Measurements from ENCODE around the gene TSPAN33. TPM values are rescaled to one million over a fixed set of nuclear protein-coding genes. Genes with fewer than 3 reads are reported as not detected.
A peak's percentile ranks its signal among the peaks of the same experiment; 100 is the strongest.

TSPAN33 gene
- total and polyA plus RNA-seq, 8 donors = 6.9 to 37.9 (median 16.7) TPM

DNA sequence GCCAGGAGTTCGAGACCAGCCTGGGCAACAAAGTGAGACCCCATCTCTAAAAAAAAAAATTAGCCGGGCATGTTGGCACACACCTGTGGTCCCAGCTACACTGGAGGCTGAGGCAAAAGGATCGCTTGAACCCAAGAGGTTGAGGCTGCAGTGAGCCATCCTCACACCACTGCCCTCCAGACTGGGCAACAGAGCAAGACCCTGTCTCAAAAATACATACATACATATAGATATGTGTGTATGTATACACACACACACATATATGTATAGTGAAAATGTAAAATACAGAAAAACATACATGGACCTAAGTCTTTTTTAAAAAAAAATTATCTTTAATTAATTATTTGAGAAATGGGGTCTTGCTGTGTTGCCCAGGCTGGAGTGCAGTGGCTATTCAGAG is 49.4 kb downstream of the TSPAN33 start:
- H3K27me3 ChIP-seq = no peaks in the 10 kb centered on the region
- FAIRE-seq (no peak), DNase-seq (no peak), ATAC-seq (no peak)
- intact Hi-C loops (cut with DNase I) = no loop called here
- no peak overlapping the region for H3K4me3 ChIP-seq
- TF ChIP-seq, protein P1, sequence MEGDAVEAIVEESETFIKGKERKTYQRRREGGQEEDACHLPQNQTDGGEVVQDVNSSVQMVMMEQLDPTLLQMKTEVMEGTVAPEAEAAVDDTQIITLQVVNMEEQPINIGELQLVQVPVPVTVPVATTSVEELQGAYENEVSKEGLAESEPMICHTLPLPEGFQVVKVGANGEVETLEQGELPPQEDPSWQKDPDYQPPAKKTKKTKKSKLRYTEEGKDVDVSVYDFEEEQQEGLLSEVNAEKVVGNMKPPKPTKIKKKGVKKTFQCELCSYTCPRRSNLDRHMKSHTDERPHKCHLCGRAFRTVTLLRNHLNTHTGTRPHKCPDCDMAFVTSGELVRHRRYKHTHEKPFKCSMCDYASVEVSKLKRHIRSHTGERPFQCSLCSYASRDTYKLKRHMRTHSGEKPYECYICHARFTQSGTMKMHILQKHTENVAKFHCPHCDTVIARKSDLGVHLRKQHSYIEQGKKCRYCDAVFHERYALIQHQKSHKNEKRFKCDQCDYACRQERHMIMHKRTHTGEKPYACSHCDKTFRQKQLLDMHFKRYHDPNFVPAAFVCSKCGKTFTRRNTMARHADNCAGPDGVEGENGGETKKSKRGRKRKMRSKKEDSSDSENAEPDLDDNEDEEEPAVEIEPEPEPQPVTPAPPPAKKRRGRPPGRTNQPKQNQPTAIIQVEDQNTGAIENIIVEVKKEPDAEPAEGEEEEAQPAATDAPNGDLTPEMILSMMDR (IDR thresholded peaks at IDR 0.05) = no peak
- peaks cover 0 to 4% (median 0%) of the 10 kb centered on the region in 3 donors for H3K4me1 ChIP-seq
- H3K9me3 ChIP-seq = no peaks in the 10 kb centered on the region
- WGBS, 2 donors = 94 to 95% methylated on average over 3 of the region's 3 CpGs
- H3K36me3 ChIP-seq = no peaks in the 10 kb centered on the region
- no peak overlapping the region for H3K27ac ChIP-seq

DNA sequence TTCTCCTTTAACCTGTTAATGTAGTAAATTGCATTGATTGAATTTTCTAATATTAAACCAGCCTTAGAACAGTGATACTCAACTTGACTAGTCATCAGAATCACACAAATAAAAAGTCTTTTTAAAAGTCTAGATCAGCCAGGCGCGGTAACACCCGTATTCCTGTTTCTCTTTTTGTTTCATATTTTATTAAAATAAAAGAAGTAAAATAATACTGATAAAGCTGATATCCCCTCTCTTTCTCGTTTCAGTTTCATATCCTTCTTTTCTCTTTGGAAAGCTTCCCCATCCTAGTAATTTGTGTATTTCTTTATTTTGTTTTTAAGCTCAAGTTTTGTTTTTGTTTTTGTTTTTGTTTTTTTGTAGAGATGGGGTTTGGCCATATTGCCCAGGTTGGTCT is 53.3 kb downstream of the TSPAN33 start:
- ATAC-seq = no peak
- 90 to 96% methylated on average over 4 of the region's 4 CpGs for WGBS, 2 donors
- H3K27me3 ChIP-seq = no peaks in the 10 kb centered on the region
- H3K36me3 ChIP-seq = no peaks in the 10 kb centered on the region
- no peak for FAIRE-seq
- no peak overlapping the region for H3K4me3 ChIP-seq
- no peaks in the 10 kb centered on the region for H3K4me1 ChIP-seq
- no peak for DNase-seq
- no peak overlapping the region for H3K27ac ChIP-seq
- H3K9me3 ChIP-seq = no peaks in the 10 kb centered on the region
- intact Hi-C loops (cut with DNase I) = no loop called here
- TF ChIP-seq, protein P1 (IDR thresholded peaks at IDR 0.05) = no peak

DNA sequence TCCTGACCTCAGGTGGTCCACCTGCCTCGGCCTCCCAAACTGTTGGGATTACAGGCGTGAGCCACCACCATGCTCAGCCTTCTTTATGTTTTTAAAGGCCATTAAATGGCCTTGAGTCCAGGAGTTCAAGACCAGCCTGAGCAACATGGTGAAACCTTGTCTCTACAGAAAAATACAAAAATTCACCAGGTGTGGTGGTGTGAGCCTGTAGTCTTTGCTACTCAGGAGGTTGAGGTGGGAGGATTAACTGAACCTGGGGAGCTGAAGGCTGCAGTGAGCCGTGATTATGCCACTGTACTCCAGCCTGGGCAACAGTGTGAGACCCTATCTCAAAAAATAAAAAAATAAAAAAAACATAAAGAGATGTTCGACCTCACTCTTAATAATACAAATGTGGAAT is 54.9 kb downstream of the TSPAN33 start:
- intact Hi-C loops (cut with DNase I) = no loop called here
- Histone ChIP-seq H3K27ac (no peak overlapping the region), H3K9me3 (no peaks in the 10 kb centered on the region), H3K4me3 (no peak overlapping the region), H3K27me3 (no peaks in the 10 kb centered on the region), H3K4me1 (no peaks in the 10 kb centered on the region), H3K36me3 (no peaks in the 10 kb centered on the region)
- TF ChIP-seq, protein P1 (IDR thresholded peaks at IDR 0.05) = no peak
- DNase-seq = no peak
- ATAC-seq = no peak
- no peak for FAIRE-seq
- 92 to 95% methylated on average over 4 of the region's 4 CpGs for WGBS, 2 donors

GRCh38 chr7:129202058-129202777 is 57.7 kb downstream of the TSPAN33 start:
- DNase-seq (no peak), FAIRE-seq (no peak), ATAC-seq (peak in 1 of 4 donors; percentile 50)
- Histone ChIP-seq H3K9me3 (no peaks in the 10 kb centered on the region), H3K27ac (no peak overlapping the region), H3K27me3 (no peaks in the 10 kb centered on the region), H3K4me1 (no peaks in the 10 kb centered on the region), H3K36me3 (no peaks in the 10 kb centered on the region), H3K4me3 (no peak overlapping the region)
- intact Hi-C loops (cut with DNase I) = loop anchor here in 1 of 3 donors (10.0 kb wide), 1 partner anchor 297 kb away; no protein-coding TSS in a partner anchor
- TF ChIP-seq, protein P1 (IDR thresholded peaks at IDR 0.05) = no peak
- 82 to 89% methylated on average over 8 of the region's 8 CpGs for WGBS, 2 donors

GRCh38 chr7:129203050-129203741 is 58.7 kb downstream of the TSPAN33 start:
- no peaks in the 10 kb centered on the region for H3K4me1 ChIP-seq
- TF ChIP-seq, protein P1 (IDR thresholded peaks at IDR 0.05) = no peak
- FAIRE-seq = no peak
- H3K27ac ChIP-seq = no peak overlapping the region
- no peaks in the 10 kb centered on the region for H3K36me3 ChIP-seq
- no peak for DNase-seq
- no peaks in the 10 kb centered on the region for H3K9me3 ChIP-seq
- H3K4me3 ChIP-seq = no peak overlapping the region
- no peaks in the 10 kb centered on the region for H3K27me3 ChIP-seq
- intact Hi-C loops (cut with DNase I) = loop anchor here in 1 of 3 donors (10.0 kb wide), 1 partner anchor 298 kb away; no protein-coding TSS in a partner anchor
- 87 to 90% methylated on average over 14 of the region's 14 CpGs for WGBS, 2 donors
- no peak for ATAC-seq
